Epidermal melanocyte (primary cell): Measurements from ENCODE around the gene MICAL3.
"Not testable (repeated sequence)": the region's sequence is repeated elsewhere in the genome, so short reads cannot be mapped to it uniquely, and the experiment has no call there.

Source experiments
- DNase-seq: peaks from one replicate; pipeline ENCODE4 v3.0.0; 2011; ENCODE audit warnings: low spot score; ENCODE audit not compliant: insufficient read length

The MICAL3 gene

GRCh38 chr22:17764852-17765251, 259.5 kb downstream of the MICAL3 start:
- not testable (repeated sequence) for DNase-seq

DNA sequence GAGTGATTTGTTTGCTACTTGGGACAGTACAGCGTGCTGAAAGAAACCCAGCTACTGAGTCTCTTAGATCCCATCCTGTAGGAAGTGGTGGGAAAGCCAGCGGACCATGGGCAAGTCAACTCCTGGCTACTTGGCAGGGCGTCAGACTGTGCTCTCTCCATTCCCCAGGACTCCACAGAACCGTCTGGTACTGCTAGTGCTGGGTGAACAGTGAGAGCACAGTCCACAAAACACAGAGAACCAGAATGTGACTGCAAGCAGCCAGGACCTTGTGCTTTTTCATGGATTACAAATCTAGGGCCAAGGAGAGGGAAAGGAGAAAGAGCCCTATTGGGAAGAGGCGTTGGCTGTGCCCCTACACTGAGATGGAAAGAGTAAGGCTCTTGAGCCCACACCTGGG, 260.3 kb downstream of the MICAL3 start:
- DNase-seq, result no peak

DNA sequence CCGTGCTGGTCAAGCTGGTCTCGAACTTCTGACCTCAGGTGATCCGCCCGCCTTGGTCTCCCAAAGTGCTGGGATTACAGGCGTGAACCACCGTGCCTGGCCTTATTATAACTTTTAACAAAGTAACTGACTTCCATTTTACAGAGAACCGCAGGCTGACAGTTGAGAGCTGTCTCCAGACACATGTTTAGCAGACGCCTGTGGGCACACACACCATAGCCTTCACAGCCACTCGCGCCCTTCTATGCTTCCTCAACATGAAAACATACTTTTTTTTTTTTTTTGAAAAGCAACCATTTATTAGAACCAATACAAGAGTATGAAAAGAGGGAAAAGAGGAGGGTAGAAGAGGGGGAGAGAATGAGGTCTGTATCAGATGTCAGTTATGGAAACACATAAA, 260.9 kb downstream of the MICAL3 start:
- DNase-seq, result not testable (repeated sequence)

GRCh38 chr22:17761138-17761488, 263.2 kb downstream of the MICAL3 start:
- no peak for DNase-seq

DNA sequence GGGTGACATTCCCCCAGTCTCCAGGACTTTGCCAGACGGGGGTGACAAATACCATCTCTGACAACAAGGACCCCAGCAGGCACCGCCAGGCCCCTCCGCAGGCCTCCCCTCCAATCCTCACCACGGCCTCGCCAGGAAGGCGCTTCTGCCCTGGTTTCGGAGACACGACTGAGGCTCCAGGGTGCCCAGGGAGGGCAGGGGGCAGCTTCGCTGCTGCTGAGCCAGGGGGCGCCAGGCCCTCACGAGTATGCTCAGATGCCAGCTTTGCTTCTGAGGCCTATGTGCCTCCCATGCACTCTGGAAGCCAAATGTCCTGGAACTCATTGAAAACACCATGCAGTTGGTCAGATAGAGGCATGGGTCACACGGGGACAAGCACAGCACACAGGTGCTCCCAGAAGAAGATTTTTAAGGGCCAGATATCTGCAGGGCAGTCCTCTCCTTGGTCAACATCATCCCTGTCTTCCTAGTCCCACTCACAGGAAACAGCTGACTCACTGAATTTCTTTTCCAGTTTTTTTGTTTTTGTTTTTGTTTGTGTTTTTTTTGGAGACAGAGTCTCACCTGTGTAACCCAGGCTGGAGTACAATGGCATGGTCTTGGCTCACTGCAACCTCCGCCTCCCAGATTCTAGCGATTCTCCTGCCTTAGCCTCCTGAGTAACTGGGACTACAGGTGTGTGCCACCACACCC, 270.0 kb downstream of the MICAL3 start:
- DNase-seq, result no peak

DNA sequence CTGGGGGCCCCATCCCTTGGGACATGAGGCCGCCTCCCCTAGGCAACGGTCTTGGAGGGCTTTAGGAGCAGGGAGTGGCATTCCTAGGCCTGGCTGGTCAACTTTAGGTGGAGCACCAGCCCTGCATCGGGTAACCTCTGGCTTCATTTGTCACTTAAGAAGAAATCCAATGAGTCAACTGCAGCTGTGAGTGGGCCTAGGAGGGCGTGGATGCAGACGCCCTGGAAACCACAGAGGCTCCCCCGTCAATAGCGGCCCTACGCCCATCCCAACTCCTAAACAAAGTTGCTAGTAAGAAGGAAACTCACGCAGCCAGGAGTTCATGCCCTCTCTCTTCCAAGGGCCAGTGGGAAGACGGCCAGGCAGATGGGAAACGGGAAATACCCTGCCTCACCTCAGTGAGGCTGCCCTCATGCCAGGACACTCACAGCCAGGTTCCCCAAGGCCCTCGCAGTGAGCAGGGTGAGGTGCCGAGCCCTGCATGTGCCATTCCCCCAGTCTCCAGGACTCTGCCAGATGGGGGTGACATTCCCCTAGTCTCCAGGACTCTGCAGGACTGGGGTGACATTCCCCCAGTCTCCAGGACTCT, 270.9 kb downstream of the MICAL3 start:
- no peak for DNase-seq

DNA sequence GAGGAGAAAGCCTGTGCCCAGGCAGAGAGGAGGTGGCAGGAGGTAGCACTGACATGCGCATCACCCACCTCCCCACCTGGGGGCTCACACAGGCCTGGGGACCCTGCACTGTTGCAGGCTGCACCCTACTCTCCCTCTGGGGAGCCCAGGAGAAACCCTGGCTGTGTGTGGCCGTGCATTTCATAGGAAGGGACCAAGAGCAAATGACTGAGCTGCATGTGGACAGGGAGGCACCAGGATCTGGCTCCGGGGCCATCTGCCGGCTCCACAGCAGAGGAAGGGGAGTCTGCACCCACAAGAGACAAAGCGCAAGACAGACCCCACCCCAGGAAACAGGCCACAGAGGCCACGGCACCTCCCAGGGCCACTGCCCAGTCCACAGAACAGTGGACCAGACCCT, 272.8 kb downstream of the MICAL3 start:
- DNase-seq, result no peak

DNA sequence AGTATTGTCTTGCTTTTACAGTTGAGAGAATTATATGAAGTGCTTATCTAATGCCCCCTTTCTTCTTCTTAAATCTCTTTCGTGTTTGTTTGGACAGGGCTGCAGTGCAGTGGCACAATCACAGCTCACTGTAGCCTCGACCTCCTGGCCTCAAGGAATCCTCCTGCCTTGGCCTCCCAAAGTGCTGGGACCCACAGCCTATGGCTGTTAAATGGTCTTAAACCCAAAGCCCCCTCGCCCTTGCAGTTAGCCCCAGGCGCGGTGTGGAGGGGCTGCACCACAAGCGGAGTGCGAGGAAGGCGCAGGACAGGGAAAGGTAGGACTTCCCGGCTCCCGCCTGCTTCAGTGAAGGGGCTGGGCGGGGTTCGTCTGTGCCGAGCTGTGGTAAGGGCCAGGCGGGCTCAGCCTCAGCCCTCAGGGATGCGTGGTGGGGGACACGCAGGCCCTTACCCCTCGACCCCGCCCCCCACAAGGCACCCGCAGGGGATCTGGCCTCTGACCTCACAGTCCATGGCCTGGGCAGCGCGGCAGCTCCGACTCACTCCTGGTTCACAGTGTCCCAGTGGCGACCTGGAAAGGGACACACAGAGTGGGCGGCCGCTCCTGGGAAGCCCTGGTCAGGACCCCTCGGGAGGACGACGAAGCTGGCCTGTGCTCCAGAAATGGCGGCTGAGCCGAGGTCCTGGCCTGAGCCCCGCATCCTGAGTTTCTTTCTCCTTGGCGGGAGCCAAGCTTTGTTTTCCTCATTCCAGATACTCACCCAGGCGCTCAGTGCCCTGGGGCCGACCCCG, 274.6 kb downstream of the MICAL3 start:
- DNase-seq, result no peak

DNA sequence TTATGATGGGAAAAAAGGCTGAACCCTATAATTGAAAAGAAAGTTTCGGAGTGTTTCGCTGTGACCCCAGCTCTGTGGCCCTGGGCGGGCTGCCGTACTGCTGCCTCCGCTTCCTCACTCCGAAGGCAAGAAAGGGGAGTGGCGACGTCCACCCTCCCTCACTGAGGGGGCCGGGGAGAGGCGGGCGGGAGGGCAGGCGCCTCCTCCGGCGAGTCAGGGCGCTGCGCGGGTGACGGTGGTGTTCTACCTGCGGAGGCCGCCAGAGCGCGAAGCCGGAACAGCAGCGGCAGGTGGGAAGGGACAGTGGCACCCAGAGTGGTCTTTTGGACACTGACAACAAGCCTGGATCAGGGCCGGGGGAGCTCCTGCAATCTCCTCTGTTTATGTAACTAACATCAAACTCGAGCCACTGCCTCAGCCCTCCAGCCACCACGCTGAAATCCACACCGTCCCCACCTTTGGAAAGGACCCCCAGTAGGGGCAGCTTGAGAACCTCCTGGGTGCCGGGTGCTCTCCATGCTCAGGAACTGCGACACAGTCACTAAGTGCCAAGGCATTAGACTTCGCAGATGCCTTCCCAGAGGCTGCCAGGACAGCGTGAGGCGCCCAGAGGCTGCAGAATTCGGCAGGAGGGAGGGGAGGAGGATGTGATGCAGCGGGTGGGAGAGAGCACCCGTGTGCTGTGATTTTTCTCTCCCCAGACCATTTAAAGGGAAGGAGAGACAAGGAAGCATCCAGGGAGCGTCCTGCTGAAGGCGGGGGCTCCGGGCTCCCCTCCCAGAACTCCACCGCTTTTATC, 275.6 kb downstream of the MICAL3 start:
- DNase-seq, result no peak

DNA sequence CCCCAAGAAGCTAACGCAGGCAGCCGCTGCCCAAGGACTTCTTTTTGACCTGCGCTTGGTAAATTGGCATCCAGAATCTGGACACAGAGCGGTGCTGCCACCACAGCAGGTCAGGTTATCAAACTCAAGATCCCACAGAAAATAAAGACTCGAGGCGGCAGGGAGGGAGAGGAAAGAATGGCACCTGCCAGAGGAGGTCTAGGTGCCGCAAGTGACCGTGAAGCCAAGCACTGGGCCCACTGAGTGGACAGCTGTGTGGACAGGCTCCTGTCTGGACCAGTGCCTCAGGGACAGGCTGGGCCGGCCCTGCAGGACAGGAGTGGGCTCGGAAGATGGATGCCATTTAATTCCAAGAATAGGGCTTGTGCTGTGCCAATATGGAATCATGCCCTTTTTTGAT, 277.4 kb downstream of the MICAL3 start:
- no peak for DNase-seq

GRCh38 chr22:17744430-17744829, 279.9 kb downstream of the MICAL3 start:
- DNase-seq, result no peak

DNA sequence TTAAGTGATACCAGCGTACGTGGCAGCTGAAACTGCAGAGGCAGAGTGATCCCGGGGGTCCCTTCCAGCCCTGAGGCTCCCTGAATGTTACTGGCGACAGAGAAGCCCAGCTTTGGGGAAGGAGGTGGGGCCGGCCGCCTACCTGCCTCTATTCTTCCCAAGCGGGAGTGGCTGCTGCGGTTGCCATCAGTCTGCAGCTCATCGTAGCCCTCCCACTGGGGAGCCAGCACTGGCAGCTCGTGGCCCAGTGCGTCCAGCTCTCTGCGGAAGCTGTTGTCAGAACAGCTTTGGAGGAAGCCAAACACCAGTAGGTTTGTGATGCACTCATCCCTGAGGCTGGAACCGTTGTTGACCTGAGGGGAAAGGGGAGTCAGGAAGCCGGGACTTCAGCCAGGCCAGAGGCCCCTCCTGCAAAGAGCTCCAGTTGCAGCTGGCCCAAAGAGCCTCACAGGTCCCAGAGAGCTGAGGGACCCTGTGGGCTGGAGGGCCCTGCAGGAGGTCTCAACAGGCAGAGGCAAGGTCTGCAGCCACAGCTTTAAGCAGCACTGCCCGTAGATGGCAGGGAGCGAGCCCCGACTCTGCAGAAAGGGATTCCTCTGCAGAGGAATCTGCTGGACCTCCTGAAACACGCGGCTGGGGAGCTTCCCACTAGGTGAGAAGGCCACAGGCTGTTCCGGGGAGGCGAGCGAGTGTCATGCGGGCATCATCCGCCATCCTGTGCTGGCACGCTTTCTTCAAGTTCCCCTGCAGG, 280.5 kb downstream of the MICAL3 start:
- no peak for DNase-seq

- peak; percentile 79 for DNase-seq
Observed at GRCh38 chr22:17742527-17742902, 281.8 kb downstream of the MICAL3 start.

DNA sequence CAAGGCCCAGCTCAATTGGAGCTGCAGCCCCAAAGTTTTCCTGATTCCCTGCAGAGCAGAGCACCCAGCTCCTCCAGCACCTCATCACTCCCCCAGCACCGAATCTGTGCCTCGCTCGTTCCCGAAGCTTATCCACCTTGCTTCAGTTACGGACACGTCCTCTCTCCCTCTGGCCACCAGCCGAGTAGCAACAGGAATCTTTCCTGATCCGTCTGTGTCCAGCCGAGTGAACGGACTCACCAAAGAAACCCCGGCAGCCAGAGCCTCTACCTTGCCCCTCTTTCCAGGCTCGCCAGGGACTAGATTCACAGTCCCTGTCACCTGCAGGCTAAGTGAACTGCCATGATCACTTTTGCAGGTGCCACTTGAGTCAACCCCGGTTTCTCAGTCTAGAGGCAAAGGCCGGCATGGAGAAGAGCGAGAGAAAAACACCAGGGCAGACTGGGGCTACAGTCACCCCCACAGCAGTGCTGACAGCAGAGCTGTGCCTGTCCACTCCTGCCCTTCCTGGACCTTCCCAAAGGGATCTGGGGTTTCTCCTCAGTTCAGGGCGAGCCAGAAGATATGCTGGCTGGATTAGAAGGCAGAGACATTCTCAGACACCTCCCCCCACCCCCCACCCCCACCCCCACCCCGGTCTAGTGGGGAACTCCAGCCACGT, 282.4 kb downstream of the MICAL3 start:
- DNase-seq, result no peak

- no peak for DNase-seq
Observed at GRCh38 chr22:17739196-17739975, 285.0 kb downstream of the MICAL3 start.

GRCh38 chr22:17738386-17739128, 285.8 kb downstream of the MICAL3 start:
- DNase-seq, result no peak
